Measurements from ENCODE around the gene CRIP2.
A peak's percentile ranks its signal among the peaks of the same experiment; 100 is the strongest.

CRIP2 gene

DNA sequence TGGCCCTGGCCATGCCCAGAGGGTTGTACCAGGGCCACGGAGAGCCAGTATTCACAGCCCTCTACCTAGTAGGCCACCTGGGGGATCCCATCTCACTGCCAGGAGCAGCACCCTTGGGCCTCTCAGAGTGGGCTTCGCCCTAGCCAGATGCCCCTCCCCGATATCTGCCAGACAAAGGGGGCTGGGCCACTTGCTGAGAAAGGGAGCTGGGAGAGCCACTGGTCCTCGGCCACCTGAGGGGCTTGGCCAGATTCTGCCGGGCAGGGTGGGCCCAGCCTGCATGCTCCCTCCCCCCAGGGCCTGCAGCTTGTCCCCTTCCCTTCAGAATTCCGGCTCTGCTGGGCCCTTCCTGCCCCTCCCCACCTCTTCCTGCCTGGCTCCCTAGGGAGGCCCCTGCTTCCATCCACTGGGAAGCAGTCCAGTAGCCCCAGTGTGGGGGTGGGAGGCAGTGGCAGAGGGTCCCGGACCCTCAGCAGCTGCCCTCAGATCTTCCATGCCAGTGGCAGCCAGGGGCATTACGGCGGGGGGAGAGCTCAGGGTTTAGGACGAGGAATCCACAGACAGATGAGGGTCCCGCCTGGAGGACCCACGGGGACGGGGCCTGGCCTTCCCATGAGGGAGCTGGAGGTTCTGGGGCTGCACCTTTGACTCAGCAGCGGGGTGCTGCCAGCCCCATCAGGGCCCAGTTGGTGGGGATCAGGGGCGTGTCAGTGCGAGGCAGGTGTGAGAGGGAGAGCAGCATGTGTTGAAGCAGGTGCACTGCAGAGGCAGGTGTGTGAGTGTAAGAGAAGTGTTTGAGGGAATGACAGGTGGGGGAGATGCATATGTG lies 2.4 kb downstream of the CRIP2 start:
- no peak for DNase-seq (ENCODE audit: low spot score)

DNA sequence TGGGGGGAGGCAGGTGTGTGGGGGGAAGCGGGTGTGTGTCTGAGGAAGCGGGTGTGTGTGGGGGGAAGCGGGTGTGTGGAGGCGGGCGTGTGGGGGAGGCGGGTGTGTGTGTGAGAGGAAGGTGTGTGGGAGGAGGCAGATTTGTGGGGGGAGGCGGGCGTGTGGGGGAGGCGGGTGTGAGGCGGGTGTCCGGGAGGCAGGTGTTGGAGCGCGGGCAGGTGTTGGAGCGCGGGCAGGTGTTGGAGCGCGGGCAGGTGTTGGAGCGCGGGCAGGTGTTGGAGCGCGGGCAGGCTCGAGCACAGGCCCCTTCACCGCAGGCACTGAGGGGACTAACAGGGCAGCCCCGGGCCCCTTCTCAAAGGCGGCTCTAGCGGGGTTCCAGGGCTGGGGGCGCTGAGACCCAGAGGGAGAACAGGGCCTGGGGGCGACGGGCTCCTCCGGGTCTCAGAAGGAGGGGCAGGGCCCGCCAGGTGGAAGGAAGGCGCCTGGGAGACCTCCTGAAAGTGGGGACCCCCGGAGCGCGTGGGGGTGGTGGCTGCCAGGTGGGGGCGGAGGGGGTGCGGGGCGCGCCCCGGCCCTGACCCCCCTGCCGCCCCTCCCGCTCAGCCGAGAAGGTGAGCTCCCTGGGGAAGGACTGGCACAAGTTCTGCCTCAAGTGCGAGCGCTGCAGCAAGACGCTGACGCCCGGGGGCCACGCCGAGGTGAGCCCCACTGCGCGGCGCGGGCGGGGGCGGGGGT lies 3.2 kb downstream of the CRIP2 start:
- no peak for DNase-seq (ENCODE audit: low spot score)

DNA sequence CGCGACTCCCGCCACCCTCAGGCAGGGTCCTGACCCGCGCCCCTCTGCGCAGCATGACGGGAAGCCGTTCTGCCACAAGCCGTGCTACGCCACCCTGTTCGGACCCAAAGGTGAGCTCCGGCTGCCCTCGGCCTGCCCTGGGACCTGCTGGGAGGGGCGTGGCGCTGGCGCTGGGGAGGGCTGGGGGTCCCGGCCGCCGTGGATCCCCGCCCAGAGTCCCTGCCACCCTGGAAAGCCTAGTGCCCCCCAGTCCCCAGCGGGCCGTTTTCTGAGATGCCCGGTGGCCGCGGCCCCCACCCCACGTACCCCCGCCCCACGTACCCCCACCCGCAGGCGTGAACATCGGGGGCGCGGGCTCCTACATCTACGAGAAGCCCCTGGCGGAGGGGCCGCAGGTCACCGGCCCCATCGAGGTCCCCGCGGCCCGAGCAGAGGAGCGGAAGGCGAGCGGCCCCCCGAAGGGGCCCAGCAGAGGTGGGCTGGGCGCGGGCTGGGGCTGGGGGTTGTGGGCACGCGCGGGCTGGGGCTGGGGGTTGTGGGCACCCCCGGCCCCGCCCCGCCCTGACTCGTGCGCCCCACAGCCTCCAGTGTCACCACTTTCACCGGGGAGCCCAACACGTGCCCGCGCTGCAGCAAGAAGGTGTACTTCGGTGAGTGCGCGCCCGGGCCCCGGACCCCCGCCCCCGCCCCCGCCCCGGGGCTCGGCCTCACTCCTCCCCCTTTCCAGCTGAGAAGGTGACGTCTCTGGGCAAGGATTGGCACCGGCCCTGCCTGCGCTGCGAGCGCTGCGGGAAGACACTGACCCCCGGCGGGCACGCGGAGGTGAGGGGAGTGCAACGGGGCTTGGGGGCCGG lies 4.0 kb downstream of the CRIP2 start:
- no peak for DNase-seq (ENCODE audit: low spot score)

DNA sequence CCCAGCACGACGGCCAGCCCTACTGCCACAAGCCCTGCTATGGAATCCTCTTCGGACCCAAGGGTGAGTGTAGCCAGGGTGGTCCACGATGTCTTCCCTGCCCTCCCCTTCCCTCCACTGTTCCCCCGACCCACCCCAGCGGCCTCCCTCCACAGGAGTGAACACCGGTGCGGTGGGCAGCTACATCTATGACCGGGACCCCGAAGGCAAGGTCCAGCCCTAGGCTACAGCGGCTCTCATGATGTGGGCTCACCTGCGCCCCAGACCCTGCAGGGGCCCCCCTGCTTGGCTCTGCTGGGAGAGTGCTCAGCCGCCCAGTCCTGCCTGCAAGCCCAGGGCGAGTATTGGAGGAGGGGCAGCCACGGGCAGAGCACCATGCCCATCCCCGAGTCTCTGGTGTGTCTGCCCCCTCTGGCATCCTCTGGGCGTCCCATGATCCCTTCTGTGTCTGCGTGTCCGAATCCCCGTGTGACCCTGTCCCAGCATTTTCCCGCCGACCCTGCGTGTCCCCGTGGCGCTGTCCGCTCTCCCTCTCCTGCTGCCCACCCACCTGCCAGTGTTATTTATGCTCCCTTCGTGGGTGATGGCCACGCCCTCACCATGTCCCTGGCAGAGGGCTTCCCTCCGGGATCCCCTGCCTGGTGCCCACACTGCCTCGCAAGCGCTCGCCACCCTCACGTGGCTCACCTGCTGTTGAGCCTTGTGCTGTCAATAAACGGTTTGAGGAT lies 5.0 kb downstream of the CRIP2 start:
- DNase-seq (ENCODE audit: low spot score): no peak

DNA sequence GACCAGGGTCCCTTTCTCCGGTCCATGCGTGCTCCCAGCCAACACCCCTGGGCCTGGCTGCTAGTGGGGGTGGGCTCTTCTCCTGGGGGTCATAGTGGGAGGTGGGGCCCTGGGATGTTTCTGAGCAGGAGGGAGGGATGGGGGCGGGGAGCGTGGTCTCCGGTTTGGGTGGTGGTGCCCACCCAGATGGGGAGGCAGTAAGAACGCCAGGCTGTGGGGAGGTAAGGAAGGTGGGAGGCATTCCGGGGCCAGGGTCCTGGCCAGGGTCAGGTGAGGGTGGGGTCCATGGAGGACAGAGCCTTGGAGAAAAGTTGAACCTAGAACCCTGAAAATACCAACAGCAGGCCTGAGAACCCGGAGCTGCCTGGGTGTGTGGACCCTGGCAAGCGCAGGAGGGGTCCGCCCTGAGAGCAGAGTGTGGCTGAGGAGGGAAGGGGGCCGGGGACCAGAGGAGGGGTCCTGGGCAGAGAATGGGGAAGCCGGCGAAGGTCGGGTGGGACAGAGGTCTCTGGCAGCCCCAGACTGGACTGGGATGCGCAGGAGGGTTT lies 5.7 kb downstream of the CRIP2 start:
- DNase-seq (ENCODE audit: low spot score): no peak

DNA sequence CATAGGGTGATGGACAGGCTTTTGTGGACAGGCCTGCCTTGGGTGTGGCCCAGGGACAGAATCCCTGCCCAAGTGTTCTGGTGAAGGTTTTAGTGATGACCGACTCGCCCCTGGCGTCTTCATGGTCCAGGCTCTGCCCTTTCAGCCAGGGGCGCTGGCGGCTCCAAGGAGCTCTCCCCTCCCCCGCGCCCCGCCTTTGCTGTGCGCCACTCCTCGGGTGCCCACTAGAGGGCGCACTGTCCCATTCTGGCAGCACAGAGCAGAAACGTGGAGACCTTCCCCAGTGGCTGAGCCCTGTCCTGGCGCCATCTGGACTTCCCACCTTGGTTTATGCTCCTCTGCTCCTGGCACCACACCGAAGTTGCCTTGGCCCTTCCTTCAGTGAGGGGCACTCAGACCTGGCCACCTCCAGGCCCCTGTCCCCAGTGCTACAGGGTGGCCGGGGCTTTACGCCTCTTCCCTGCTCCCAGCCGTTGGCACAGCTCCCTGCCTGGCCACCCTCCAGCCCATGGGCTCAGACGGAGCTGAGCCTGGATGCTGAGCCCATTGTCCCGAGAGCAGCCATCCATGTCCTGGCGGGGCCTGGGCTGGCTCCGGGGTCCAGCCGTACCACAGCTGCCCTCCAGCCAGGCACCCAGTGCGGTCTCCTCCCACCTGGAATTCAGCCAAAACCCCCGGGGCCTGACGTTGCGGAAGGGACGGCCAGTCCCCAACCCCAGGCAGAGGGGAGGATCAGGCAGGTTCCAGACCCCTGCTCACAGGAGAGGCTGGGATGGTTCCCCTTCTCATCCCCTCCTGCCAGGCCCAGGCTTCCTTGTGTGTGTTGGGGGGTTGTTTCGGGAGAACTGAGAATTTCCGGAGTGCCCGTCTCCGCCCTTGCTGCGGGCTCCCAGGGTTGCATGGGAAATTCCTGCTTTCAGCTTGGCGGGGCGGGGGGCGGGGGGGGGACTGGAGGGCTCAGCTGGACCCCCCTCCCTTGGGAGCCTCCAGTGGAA lies 6.5 kb downstream of the CRIP2 start:
- peak; percentile 85 for DNase-seq (ENCODE audit: low spot score)

DNA sequence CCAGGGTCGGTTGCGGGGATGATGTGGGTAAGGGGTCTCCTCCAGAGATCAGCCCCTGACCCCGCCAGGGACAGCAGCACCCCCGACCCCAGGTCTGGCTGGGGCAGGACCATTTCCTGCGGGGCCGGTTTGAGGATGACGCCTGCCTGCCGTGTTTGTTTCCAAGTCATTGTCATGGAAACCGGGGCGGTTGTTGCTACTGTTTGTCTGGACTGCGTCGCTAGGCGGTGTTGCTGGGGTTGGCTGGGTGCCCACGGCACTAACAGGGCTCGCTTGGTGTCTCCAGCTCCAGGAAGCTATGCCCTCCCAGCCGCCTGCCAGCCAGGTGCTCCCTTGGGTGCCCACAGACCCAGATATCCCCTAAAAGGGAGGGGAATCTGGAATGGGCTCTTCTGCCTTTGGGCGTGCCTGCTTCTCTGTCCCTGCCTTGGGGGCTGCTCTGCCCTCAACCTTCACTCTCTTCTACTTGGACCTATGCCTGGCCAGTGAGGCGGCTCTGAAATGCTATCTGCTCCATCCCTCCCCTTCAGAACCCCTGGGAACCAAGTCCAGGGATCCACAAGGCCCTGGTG lies 7.4 kb downstream of the CRIP2 start:
- peak; percentile 93 for DNase-seq (ENCODE audit: low spot score)

DNA sequence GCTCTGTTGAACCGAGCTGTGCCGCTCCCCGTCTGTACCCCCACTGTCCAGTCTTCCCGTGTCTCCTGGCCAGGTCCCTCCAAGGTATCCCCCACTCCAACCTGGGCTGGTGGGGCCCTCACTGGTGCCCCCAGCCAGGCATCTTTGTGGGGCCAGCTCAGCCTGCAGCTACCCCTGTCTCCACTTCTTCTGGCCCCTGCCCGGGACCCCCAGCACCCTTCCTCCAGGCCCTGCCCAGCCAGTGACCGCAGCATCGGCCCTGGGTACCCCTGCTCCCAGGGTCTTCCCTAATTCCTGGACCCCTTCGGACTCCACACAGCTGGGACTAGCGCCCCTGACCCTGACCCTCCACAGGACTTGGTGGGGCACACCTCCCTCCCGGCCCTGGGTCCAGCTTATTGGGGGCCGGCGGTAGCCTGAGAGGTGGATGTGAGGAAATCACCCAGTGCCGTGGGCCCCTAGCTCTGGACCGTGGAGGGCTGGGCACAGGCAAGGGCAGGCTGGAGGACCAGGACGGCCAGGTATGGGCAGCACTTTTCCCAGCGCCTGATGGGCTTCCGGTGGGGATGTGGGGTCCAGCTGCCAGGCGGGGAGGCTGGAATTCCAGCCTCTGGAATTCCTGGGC lies 8.0 kb downstream of the CRIP2 start:
- DNase-seq (ENCODE audit: low spot score): no peak

DNA sequence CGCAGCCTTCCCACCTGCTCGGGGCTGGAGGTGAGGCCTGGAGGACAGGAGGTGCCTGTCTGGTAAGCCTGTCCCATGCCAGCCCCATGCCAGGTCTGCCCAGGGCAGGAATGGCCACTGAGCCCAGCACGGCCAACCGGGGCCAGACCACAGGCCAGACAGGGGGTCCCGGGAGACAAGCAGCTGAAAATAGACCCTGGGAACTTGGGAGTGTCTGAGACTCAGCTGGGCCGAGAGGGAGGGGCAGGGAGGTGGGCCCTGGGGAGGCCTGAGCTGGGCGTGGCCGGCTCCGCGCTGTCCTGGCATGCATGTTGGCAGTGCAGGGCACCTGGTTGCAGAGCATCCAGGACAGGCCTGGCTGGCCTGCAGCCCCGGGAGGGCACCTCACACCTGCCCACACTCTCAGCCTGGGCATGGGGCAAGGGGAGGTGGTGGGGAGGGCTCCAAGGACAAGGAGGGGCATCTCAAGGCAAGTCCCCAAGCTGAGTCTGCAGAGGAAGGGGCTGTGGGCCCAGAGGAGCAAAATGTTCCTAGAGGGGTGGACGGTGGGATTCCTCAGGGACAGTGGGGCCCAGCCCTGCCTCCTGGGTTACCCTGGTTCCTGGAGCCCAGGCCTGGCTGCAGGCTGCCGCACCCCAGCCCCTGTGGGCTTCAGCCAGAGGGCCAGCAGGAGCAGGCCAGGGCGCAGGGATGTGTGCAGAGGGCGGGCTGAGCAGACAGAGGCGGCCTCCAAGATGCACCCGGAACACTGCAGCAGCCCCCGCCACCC lies 8.9 kb downstream of the CRIP2 start:
- DNase-seq (ENCODE audit: low spot score): no peak

DNA sequence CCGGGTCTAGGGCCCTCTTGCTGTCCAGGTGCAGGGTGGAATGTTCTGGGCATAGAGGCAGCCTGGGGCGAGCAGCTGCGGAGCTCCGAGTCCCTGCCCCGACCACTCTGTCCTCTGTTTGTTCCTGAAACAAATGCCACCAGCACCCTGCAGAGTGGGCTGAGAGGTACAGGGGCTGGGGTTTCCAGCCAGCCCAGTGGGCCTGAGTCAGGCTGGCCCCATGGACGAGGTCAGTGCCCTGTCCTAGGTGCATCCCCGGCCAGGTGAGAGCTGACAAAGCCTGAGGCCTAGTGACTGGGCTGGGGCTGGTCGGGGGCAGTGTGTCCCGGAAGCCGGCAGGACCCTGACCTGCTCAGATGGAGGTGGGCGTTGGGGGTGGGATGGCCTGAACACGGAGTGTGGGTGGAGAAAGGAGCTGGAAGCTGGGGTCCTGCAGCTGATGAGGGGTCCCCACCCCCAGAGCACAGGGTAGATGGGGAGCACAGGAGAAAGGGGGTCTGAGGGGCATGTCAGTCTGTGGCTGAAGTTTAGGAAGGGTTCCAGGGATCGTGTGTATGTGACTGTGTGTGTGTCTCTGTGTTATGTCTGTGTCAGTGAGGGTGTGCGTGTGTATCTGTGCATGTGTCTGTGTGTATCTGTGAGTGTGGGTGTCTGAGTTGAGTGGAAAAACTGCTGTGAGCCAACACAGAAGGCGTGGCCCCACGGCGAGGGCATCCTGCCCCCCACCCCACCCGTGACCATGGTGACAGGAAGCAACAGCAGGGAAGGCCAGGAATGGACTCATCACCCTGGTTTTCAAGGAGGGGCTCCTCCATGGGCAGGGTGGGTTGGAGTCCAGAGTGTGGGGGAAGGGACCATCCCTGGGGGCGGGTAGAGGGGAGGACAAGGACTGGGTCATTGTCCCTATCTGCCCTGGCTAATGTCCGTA lies 9.7 kb downstream of the CRIP2 start:
- DNase-seq (ENCODE audit: low spot score): no peak

DNA sequence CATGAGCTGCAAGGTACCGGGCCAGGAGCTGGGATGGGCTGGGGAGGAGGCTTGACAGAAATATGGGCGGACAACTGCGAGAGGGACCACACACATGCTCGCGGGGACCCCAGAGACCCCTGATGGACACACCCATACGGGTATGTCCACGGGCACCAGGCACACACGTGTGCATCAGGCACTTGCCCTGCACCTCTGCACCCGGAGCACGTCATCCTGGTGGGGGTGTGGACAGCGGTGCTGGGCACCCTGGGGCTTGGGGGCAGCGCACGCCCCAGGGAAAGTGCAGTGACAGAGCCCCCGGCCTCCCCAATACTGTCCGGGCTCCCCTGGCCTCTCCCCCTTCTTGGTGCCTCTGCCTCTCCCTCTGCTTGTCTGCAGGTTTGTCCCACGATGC lies 10.4 kb downstream of the CRIP2 start:
- no peak for DNase-seq (ENCODE audit: low spot score)

DNA sequence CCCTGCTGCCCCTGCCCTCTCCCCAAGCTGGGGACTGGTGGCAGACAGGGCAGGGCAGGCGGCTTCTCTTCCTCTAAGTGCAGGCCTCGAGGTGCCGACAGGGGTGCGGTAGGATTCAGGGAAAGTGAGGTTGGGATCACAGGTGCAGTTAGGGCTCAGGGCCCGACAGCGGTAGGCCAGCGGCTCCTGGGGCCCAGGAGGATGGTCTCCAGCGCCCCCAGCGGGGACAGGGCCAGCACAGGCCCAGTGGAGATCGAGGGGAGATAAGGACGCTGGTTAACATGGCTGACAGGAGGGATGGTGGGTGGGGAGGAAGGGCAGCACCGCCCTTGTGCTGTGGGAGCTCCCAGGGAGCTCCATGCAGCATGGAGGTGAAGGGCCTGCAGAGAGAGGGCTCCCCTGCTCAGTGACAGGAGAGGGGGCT lies 11.1 kb downstream of the CRIP2 start:
- peak; percentile 65 for DNase-seq (ENCODE audit: low spot score)

DNA sequence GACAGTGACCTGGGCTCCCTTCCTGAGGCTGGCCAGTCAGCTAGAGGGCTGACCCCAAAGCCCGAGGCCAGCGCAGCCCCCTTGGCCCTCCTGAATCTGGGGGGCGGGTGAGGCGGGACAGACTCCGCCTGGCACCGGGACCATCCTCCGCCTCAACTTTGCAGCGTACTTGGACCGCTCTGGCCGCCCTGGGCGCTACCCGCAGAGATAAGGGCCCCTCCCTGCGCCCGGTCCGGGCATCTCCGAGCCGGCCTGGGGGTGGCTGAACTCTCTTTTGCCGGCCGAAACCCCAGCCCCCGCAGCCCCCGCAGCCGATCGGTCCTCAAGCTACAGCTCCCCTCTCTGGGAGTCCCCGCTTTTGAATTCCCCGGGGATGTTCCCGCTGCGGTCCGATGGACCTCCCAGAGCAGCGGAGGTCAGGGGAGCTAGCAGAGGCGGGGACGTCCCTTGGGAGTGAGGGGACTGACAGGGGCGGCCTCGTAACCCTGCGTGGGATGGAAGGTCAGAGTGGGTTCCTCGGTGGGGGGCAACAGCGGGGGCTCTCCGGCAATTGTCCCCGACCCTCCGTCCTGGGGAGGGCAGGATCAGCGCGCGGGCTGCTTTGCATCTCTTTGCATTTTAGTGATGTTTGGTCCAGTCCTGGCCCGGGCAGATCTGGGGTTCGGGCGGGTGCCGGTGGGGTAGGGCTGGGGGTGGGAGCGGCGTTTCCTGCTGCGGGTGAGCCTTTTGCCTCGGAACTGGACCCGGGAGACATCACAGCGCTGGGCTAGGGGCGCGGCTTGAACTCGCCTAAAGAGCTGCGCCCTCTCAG lies 11.7 kb downstream of the CRIP2 start, which contains the start of gene CRIP1:
CRIP1 (plus strand) TSS at position 724 of the 811 bp plus-strand sequence. CDS start 374 bp downstream, outside the sequence.
- peak; percentile 31 for DNase-seq (ENCODE audit: low spot score)

DNA sequence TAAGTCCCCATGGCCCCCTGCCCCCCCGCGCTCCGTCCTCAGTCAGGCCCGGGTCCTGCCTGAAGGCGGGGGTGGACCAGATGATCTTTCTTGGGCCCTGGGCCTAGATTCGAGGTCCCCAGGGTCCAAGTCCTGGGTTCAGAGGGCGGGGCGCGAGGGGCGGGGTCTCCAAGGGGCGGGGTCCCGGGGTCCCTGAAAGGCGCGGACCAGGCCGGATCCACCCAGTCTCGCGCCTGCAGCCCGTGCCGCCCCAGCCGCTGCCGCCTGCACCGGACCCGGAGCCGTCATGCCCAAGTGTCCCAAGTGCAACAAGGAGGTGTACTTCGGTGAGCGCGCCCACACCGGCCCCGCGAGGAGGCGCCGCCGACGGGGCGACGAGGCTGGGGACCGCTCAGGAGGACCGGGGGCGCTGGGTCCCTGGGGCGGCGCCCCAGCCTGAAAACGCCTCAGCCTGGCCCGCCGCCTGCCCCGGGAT lies 12.4 kb downstream of the CRIP2 start:
- no peak for DNase-seq (ENCODE audit: low spot score)

DNA sequence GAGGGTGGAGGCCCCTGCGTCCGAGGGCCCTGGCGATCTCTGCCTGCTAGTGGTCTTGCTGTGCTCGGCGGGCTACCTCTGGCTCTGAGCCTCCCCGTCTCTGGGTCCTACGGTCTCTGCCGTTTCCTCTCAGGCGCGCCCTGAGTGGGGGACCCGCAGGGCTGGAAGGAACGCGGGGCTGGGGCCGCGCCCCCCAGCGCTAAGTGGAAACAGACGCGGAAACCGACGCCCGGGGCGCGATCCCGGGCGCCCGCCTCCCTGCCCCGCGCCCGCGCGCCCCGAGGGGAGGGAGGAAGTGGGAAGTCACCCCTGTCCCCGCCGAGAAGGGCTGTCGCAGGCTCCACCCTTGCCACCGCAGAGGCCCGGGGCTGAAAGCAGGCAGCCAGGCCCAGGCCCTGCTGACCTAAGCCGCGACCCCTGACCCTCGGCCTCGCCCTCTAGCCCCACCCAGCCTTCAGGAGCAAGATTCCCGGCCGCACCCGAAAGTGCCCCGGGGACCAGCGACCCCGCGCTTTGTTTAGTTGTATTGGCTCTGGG lies 12.9 kb downstream of the CRIP2 start:
- DNase-seq (ENCODE audit: low spot score): no peak

Measured in hematopoietic multipotent progenitor cell treated with erythropoietin and hydrocortisone succinate and interleukin-3 and kit ligand, for 17 days (in vitro differentiated cells).